LHCN-M2 (cell line): Measurements from ENCODE around the gene ARID1A. TPM values are rescaled to one million over a fixed set of nuclear protein-coding genes. Genes with fewer than 3 reads are reported as not detected.

Experiments used
- DNase-seq: peaks from one replicate; pipeline ENCODE4 v3.0.0-alpha.2; 2012; ENCODE audit warnings: low read depth
- total RNA-seq: library from RNA; depleted of rRNA; stranded (reverse); fragments of >200 nt; gene quantifications from 2 replicates; pipeline ENCODE4 v1.2.3, GENCODE V29; 2014

Gene ARID1A
- total RNA-seq, 1 experiment from 2014 or later, result 21.6 TPM

DNA sequence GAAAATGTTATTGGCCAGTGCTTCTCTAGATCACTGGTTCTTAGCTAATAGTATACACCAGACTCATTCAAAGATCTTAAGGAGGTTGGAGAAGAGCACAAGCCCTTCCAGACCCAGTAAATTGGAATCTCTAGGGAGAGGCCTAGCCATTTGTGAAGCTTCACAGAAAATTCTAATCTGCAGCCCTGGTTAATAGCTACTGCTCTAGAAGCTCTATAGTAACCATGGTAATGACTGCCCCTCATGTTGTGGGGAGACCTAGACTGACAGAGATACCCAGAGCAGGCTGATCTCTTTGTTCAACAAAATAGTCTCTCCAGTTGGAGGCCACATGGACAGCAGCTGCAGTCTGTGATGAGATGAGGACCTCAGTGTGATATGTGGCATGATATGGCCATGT, 31.7 kb downstream of the ARID1A start:
- DNase-seq, result no peak

DNA sequence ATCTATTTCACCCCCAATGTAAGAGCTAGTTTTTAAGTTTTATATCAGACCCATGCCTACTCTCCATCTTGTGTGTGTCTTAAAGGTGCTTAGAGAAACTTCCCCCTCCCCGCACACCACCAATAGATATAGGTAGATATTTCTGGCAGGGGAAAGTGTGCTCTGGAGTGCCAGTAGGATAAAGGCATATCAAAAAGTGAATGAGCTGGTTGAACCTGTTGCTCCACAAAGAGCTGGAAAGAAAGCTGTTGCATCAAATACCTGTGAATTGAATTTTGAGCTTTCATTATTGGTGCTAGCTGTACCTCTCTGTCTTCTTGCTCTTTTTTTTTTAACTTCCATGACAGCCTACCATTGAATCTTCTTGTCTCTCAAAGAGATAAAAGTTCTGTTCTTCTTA, 32.8 kb downstream of the ARID1A start:
- DNase-seq, result no peak

DNA sequence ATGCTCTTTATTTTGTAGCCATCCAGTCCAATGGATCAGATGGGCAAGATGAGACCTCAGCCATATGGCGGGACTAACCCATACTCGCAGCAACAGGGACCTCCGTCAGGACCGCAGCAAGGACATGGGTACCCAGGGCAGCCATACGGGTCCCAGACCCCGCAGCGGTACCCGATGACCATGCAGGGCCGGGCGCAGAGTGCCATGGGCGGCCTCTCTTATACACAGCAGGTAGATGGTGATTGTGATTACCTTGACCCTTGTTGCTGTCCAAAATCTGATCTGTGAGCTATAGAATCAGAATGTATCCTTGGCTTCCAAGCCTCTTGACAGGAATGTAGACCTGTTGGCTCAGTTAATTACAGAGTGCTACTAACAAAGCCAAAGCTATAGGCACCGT, 33.8 kb downstream of the ARID1A start:
- no peak for DNase-seq

DNA sequence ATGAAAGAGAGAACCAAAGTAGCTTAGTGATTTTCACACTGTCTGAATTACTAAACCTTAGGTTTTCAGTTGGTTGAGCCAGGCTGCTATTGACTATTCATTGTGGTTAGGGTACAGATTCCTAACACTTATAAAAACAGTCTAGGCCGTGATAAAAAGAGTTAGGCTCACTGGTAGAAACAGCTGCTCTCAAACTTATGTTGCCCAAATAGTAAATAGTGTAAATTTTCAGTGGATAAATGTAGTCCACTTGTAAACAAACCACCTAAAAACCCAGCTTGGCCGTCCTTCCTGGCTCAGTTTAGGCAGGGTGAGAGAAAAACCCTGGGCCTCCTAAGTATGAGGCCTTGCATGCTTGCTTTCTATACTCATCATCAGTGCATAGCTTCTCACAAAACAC, 34.9 kb downstream of the ARID1A start:
- DNase-seq, result peak; percentile 64

DNA sequence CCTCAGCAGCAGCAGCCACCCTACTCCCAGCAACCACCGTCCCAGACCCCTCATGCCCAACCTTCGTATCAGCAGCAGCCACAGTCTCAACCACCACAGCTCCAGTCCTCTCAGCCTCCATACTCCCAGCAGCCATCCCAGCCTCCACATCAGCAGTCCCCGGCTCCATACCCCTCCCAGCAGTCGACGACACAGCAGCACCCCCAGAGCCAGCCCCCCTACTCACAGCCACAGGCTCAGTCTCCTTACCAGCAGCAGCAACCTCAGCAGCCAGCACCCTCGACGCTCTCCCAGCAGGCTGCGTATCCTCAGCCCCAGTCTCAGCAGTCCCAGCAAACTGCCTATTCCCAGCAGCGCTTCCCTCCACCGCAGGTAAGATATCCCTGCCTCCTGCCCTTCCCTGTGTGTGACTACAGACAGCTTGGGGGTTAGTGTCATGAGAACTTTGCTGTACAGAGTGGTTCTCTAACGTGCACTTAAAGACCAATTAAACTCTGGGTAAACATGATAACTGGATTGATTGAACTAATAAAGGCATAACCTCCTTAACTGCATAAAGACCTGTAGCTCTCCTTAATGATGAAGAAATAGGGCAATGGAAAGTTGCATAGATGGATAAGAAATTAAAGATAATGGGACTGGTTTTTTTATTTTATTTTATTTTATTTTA, 35.6 kb downstream of the ARID1A start:
- no peak for DNase-seq

DNA sequence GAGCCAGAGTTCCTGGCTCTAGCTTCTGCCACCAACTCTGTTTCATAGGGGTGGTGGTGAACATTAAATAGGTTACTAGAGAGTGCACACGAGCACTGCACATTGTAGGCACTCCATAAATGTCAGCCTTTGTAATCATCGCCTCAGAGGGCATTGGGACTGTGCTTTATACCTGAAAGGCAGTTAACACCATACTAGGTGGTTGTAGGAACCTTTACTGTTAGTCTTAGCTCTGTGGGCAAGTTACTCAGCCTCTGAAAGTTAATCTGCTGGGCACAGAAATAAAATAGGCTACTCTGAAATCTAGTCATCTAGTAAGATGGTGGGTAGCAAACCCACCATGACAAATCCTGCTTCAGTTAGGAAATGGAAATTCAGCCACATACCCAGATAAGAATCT, 37.6 kb downstream of the ARID1A start:
- no peak for DNase-seq

DNA sequence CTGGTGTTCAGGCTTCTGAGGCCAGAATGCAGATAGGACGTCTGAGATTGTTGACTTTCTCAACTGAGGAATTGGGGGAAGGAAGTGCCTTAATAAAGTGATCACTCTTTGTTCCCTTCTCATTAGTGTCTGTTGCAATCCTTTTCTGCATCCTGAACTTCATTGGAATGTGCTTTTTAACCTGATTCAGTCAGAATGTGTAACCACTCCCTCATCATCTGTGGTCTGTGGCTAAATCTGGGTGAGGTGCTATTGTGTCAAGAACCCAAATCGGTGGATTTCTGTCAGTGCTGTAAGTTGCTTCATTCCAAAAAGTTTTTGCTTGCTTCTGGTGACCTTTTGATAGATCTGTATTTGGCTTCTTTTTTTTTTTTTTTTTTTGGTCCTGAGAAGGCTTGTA, 38.2 kb downstream of the ARID1A start:
- peak; percentile 76 for DNase-seq

DNA sequence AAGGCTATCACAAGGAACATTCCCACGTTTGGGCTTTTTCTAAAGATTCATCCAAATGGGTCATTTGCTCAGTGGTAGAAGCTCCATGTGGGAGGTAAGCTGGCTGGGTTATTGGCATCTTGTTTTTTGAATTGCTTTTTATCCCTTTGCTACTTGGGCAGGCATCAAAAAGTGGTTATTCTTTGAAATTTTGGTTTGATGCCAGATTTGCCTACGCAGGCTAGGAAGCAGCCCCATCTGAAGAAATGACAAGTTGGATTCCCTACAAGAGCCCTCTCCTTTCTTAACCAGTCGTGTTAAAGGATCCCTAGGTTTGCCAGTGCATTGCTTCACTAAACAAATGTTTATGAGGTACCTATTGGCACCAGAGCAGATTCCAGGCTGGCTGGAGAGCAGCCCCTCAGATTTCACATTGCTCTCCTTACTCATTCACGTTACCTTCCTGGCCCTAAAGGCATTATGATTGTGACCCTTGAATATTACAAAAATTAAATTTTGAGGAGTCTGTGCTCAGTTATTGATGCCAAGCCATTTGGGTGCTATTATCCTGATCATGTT, 38.8 kb downstream of the ARID1A start:
- DNase-seq, result no peak

DNA sequence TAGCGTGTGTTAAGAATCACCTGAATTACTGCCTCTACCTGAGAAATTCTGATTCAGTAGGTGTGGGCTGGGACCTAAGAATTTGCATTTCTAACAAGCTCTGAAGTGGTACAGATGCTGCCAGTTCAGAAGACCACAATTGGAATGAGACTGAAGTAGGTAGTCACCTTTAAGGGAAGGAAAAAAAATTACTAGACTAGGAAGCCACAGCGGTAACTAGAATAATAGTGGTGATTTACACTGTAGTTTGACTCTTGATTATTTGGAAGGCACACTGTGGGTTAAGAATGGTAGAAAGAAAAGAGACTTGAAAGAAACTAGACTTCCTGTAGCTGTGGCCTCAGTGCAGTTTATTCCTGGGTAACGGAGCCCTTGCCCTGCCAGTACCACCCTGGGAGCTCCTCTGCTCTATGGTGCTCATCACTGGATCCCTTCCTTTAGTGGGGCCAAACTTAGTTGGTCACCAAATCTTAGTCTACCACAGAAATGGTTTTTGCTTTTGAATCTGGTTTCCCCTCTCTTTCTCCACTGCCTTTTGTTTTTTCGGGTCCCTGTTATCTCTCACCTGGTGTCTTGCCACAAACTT, 43.6 kb downstream of the ARID1A start:
- no peak for DNase-seq

DNA sequence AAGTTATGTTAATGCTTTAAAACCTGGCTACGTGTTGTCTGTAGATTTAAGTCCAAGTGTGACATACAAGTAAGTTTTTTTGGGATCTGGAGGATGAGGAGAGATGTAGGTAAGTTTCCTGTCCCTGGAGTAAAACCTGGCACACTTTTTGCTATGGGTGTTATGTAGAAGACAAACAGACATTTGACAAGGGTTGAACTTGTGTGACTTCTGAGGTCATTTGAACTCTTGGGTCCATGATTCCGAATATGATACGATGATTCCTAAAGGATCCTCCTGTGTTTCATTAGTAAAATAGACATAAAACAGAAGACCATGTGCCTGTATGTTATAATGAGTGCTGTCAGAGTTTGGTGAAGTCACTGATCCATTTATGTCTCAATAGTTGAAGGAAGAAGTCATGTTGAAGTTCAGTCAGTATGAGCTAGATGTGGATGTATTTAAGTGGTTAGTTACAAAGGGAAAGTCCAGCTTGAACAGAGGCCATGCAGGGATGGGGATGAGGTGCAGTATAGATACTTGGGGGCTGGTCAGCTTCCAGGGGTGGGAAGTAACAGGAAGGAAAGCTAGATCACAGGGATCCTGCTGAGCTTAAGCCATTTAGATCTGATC, 44.3 kb downstream of the ARID1A start:
- DNase-seq, result no peak

DNA sequence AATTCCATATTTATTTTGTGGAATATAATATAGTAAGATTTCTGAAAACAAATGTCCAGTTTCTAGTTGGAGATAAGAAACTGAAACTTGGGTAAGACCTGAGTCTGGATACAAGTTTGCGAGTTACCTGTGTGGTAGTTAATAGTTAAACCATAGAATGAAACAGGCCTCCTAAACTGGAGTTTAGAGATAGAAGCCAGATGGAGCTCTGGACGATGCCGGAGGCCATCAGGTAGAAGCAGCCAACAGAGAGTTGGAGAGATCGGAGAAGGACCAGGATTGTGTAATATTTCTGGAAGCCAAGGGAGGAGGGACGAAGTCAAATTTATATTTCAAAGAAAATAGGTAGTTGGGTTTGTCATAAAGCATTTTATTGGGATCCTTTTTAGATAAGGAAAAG, 45.1 kb downstream of the ARID1A start:
- no peak for DNase-seq

DNA sequence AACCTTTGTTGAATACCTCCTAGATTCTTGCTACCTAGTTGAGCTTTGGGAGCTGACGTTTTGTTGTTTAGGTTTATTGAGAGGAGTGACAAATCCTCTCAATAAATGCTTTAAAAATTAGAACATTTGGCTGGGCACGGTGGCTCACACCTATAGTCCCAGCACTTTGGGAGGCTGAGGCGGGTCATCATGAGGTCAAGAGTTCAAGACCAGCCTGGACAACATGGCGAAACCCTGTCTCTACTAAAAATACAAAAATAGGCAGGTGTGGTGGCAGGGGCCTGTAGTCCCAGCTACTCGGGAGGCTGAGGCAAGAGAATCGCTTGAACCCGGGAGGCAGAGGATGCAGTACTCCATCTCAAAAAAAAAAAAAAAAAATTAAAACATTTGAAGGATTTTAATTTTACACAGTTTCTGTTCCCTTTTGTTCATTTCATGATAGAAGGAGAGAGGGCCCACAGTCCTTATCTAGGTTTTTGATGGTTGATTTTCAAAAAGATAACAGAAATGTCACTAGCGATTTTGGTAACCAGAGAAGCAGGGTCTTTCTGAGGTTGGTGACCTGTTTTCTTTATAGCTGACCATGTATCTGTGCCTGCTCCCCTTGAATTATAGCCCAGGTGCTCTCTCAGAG, 47.7 kb downstream of the ARID1A start:
- no peak for DNase-seq

DNA sequence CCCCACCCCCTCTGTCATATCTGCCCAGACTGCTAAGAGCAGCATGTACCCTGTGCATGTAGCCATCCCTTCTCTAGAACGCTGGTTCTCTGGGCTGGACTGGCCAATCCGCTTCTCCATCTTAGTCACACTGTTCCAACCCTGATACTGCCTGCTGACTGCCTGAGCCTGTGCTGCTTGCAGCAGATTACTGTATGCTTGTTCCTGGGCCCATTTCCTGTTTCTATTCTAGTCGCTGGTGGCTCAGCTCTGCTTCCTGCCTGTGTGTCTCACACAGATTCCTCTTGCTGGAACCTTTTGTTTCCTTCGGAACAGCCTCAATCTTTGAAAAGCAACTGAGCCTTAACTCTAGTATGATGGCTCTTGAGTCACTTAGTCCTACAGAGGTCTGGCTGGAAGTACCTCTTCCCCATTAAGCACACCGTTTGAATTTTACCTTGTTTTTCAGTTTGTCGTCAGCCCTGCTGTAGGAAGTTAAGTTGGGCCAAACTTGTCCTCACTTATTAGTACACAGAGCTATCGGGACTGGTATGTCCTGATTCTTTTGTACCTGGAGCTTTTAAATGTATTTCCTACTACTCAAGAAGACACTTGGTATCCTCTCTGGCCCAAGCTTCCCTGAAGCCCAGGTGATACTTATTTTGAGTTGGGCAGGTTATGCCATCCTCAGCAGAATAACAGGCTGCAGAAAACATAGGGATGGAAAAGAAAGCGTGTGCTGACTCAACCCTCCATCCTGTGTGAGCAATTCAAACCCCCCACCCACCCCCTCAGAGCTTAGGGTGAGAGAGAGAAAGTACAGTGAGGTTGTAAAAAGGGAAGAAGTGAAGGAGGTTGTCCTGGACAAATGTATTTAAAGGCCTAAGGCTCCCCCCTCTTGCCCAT, 48.5 kb downstream of the ARID1A start:
- DNase-seq, result peak; percentile 73

DNA sequence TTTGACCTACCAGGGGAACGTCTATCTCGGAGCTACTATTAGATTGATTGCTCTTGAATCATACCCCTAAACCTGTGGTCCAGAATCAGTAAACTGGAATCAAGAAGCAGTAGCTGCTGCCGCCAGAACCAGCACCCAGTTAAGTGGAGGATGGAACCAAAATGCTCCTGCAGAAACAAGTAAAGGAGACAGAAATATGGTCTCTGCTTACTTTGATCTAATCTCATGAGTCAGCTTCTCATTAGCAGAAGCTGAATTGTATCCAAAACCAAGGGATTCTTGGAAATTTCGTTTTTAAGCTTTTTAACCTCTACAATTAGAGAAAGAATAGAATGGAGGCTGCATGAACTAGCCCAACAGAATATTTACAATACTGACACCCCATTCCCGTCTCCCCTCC, 49.4 kb downstream of the ARID1A start:
- DNase-seq, result no peak

DNA sequence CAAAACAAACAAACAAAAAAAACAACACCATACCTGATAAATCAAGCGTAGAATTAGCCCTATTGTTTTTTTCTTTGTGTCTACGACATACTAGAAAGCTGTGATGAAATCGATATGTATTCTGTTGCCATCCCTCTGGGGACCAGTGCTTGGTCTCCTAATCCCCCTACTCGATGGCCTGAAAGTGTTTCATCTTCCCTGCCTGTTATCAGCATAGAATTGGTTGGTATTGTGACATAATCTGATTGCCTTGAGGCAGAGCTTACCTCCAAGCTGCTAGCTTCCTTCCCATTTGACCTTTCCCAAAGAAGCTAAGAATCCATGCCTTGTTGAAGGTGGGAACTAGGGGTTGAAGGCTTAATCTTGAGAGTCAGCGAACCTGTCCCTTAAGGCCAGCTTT, 51.2 kb downstream of the ARID1A start:
- no peak for DNase-seq

DNA sequence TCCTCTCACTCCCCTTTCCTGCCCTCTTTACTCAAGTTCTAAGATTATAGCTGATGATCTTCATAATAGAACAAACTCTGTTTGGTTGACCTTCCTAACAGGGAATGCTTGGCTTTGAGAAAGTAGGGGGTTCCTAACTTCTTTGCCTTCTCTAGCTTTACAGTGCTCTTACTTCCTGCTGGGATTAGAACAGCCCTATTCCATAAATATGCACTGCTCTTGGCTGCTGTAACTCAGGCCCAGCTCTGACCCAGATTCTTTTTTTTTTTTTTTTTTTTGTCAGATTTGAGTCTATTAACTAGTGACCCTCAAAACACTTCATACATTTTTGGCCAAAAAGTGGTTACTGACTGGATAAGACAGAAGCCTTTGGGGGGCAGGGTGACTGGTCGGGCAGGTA, 52.5 kb downstream of the ARID1A start:
- no peak for DNase-seq

DNA sequence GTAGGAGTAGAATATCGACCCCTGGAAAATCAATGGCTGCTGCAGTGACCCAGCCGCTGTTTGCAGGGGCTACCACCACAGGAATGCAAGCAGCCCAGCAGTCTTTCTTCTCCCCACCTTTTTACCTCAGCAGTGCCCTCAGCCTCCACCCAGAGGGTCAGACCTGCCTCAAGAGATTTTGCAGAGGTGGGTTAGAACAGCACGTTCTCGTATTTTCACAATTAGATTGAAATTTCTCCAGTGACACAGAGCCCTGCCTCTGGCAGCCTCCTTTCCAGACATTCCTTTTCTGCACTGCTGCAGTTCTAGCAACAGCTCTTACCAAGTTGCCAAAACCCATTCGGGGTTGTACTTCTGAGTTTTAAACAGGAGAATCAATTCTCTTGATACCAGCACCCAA, 53.6 kb downstream of the ARID1A start:
- DNase-seq, result no peak

DNA sequence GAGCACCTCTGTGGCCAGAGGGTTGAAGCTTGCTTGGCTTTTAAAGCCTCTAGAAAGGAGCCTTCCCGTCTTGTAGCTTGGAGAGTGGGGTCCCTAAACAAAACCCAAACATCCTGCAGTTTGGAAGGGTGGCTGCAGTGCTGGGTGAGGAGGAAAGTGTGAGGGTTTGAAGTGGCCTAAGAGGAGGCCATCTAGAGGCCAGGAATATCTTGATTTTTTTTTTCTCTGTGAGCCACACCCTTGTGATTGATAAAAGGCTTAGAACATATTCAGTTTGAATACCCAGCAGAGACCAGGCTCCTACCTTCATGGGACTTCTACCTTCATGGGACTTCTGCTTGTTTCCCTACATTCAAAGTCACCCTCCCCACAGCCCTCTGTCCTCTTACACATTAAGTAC, 54.6 kb downstream of the ARID1A start:
- DNase-seq, result no peak

DNA sequence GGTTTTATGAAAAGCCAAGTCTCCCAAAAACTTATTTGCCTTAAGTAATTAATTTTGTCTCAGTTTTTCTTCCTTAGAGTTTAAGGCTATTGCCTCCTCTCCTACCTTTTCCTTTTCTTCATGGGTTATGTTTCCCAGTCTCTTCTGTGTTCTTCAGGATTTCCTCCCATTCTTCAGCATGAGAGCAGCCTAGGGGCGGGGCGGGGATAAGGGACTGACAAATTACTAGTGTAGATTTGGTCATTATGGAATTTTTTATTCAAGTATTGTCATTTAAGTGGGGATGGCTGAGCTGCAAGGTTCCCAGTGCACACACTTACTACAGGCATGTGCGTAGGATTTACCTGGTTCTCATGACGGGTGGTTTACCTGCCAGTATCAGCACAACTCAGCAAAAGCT, 56.7 kb downstream of the ARID1A start:
- DNase-seq, result no peak

DNA sequence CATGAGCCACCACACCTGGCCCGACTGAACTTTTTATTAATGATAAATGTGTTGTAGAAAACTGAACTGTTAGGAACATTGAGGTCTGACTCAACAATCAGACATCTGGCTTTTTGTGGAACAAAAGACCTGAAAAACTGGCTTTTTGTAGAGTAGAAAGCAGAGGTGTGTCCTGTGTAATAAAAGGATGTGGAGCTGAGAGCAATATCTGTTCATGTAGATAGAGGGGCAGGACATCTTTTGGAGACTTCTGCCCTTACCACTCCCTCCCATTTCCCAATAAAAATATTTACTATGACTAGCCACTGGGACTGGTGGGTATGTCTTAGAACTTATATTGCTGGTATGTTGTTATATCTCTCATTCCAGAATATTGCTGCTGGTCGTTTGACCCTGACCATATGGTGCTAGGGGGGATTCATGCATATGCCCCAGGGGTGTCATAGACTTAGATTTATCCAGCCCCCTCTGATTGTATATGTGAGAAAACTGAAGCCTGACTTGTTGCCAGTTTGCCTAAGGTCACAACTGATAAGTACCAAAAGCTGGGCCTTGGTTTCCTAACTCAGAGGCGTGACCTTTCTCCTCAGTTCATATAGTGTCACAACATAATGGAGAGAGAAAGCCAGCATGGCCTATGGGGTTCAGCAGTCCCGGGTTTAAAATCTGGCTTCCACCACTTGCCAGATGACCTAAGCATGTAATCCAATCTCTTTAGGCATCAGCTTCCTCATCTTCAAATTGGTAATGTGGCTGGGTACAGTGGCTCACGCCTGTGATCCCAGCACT, 58.5 kb downstream of the ARID1A start:
- DNase-seq, result no peak

DNA sequence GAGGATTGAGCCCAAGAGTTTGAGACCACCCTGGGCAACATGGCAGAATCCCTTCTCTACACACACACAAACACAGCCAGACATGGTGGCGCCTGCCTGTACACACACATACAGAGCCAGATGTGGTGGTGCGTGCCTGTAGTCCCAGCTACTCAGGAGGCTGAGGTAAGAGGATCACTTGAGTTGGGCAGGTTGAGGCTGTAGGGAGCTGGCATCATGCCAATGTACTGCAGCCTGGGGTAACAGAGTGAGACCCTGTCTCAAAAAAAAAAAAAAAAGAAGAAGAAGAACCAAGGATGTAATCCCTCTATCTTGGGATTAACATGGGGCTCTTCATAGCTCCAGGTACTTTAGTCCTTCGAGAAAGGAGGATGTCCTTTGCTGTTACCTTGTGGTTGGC, 62.5 kb downstream of the ARID1A start:
- no peak for DNase-seq
